ENCODE data around the gene FRMPD4. TPM values are rescaled to one million over a fixed set of nuclear protein-coding genes. Genes with fewer than 3 reads are reported as not detected.

Gene FRMPD4
- polyA plus RNA-seq, 2 of the 4 experiments (the other 2 are of a cell fraction) = 0.08 to 0.28 TPM

GRCh38 chrX:12249997-12250396 lies 111.7 kb downstream of the FRMPD4 start:
- no peaks in the 10 kb centered on the region for H3K9me3 ChIP-seq
- ATAC-seq (no peak), DNase-seq (ENCODE audit: low read depth in 1 of 2, low spot score in 1 of 2) (no peak), FAIRE-seq (no peak)
- CTCF ChIA-PET = no interaction called here
- 94% methylated on average over 1 of the region's 1 CpG for WGBS (ENCODE audit: missing lambda C conversion rate)
- no peak overlapping the region for H3K4me2 ChIP-seq
- POLR2A ChIA-PET = no interaction called here
- no peak overlapping the region for H3K4me3 ChIP-seq
- no peak overlapping the region for H3K27ac ChIP-seq
- TF ChIP-seq, protein P1, sequence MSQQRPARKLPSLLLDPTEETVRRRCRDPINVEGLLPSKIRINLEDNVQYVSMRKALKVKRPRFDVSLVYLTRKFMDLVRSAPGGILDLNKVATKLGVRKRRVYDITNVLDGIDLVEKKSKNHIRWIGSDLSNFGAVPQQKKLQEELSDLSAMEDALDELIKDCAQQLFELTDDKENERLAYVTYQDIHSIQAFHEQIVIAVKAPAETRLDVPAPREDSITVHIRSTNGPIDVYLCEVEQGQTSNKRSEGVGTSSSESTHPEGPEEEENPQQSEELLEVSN (IDR thresholded peaks at IDR 0.05; ENCODE audit: borderline replicate concordance, low read depth) = no peak
- TF ChIP-seq HOXB13 (CRISPR knock-in tag; IDR thresholded peaks at IDR 0.05; ENCODE audit: low read depth) = no peak
- TF ChIP-seq CBX2 (IDR thresholded peaks at IDR 0.05; ENCODE audit: borderline replicate concordance, low read depth) = no peak
- TF ChIP-seq SMC3 (IDR thresholded peaks at IDR 0.05) = no peak
- no peak for TF ChIP-seq MAZ (IDR thresholded peaks at IDR 0.05; ENCODE audit: borderline replicate concordance, low read depth, low read length)
- TF ChIP-seq, protein P2, sequence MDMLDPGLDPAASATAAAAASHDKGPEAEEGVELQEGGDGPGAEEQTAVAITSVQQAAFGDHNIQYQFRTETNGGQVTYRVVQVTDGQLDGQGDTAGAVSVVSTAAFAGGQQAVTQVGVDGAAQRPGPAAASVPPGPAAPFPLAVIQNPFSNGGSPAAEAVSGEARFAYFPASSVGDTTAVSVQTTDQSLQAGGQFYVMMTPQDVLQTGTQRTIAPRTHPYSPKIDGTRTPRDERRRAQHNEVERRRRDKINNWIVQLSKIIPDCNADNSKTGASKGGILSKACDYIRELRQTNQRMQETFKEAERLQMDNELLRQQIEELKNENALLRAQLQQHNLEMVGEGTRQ (IDR thresholded peaks at IDR 0.05) = no peak
- no peak for TF ChIP-seq BHLHE40 (IDR thresholded peaks at IDR 0.05; ENCODE audit: low read depth, low read length)
- no peak for TF ChIP-seq ATOH8 (CRISPR knock-in tag; IDR thresholded peaks at IDR 0.05; ENCODE audit: low read depth)
- TF ChIP-seq EHMT2 (IDR thresholded peaks at IDR 0.05; ENCODE audit: low read depth) = no peak
- no peak for TF ChIP-seq KDM5A (IDR thresholded peaks at IDR 0.05)
- TF ChIP-seq, protein P3, sequence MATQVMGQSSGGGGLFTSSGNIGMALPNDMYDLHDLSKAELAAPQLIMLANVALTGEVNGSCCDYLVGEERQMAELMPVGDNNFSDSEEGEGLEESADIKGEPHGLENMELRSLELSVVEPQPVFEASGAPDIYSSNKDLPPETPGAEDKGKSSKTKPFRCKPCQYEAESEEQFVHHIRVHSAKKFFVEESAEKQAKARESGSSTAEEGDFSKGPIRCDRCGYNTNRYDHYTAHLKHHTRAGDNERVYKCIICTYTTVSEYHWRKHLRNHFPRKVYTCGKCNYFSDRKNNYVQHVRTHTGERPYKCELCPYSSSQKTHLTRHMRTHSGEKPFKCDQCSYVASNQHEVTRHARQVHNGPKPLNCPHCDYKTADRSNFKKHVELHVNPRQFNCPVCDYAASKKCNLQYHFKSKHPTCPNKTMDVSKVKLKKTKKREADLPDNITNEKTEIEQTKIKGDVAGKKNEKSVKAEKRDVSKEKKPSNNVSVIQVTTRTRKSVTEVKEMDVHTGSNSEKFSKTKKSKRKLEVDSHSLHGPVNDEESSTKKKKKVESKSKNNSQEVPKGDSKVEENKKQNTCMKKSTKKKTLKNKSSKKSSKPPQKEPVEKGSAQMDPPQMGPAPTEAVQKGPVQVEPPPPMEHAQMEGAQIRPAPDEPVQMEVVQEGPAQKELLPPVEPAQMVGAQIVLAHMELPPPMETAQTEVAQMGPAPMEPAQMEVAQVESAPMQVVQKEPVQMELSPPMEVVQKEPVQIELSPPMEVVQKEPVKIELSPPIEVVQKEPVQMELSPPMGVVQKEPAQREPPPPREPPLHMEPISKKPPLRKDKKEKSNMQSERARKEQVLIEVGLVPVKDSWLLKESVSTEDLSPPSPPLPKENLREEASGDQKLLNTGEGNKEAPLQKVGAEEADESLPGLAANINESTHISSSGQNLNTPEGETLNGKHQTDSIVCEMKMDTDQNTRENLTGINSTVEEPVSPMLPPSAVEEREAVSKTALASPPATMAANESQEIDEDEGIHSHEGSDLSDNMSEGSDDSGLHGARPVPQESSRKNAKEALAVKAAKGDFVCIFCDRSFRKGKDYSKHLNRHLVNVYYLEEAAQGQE (IDR thresholded peaks at IDR 0.05) = no peak
- no peak for TF ChIP-seq HOXB5 (CRISPR knock-in tag; IDR thresholded peaks at IDR 0.05)
- TF ChIP-seq FOXS1 (CRISPR knock-in tag; IDR thresholded peaks at IDR 0.05) = no peak
- no peak for TF ChIP-seq HOXA7 (CRISPR knock-in tag; IDR thresholded peaks at IDR 0.05)
- no peak for TF ChIP-seq HES2 (IDR thresholded peaks at IDR 0.05)
- no peak for TF ChIP-seq CBX8 (IDR thresholded peaks at IDR 0.05)
- no peak for TF ChIP-seq POLR2A (IDR thresholded peaks at IDR 0.05; ENCODE audit: low read length)
- peaks cover 7% of the 10 kb centered on the region; the same call in 2 of the 3 replicates for H3K4me1 ChIP-seq

DNA sequence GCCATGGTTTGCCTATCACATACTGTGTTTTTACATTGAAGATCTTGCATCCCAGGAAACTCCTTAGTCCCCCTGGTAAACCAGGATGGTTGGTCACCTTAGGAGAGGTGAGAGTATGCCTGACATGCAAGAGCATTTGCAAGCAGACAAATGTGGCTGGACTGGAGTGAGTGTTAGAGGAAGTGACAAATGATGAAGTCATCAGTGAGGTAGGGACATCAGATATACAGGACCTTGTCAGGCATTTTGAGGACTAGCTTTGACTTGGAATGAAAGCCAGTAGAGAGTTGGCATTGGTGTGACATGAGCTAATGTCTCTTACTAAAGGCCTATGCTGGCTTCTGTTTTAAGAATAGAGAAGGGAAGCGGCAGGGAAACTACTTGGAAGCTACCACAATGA lies 124.9 kb downstream of the FRMPD4 start:
- FAIRE-seq (no peak), DNase-seq (ENCODE audit: low read depth in 1 of 2, low spot score in 1 of 2) (no peak), ATAC-seq (no peak)
- no peaks in the 10 kb centered on the region for H3K9me3 ChIP-seq
- TF ChIP-seq, protein P4, sequence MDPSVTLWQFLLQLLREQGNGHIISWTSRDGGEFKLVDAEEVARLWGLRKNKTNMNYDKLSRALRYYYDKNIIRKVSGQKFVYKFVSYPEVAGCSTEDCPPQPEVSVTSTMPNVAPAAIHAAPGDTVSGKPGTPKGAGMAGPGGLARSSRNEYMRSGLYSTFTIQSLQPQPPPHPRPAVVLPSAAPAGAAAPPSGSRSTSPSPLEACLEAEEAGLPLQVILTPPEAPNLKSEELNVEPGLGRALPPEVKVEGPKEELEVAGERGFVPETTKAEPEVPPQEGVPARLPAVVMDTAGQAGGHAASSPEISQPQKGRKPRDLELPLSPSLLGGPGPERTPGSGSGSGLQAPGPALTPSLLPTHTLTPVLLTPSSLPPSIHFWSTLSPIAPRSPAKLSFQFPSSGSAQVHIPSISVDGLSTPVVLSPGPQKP (IDR thresholded peaks at IDR 0.05; ENCODE audit: low read depth, low read length) = no peak
- TF ChIP-seq RFX5 (IDR thresholded peaks at IDR 0.05) (no peak), CBX2 (IDR thresholded peaks at IDR 0.05; ENCODE audit: borderline replicate concordance, low read depth) (no peak), SMC3 (IDR thresholded peaks at IDR 0.05) (no peak), CHD4 (IDR thresholded peaks at IDR 0.05; ENCODE audit: borderline replicate concordance) (no peak), CTCF (IDR thresholded peaks at IDR 0.05) (no peak), CBX8 (IDR thresholded peaks at IDR 0.05) (no peak), PHF8 (IDR thresholded peaks at IDR 0.05; ENCODE audit: borderline replicate concordance, low read depth) (no peak), BHLHE40 (IDR thresholded peaks at IDR 0.05; ENCODE audit: low read depth, low read length) (no peak), JUN (IDR thresholded peaks at IDR 0.05) (no peak), RAD21 (conservative IDR thresholded peaks at IDR 0.05 in 1 of 2, IDR thresholded peaks at IDR 0.05 in 1 of 2) (no peak), ATOH8 (CRISPR knock-in tag; IDR thresholded peaks at IDR 0.05; ENCODE audit: low read depth) (no peak), HOXA7 (CRISPR knock-in tag; IDR thresholded peaks at IDR 0.05) (no peak)
- TF ChIP-seq, protein P5, sequence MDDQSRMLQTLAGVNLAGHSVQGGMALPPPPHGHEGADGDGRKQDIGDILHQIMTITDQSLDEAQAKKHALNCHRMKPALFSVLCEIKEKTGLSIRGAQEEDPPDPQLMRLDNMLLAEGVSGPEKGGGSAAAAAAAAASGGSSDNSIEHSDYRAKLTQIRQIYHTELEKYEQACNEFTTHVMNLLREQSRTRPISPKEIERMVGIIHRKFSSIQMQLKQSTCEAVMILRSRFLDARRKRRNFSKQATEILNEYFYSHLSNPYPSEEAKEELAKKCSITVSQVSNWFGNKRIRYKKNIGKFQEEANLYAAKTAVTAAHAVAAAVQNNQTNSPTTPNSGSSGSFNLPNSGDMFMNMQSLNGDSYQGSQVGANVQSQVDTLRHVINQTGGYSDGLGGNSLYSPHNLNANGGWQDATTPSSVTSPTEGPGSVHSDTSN (IDR thresholded peaks at IDR 0.05) = no peak
- CTCF ChIA-PET = no interaction called here
- H3K4me2 ChIP-seq = no peak overlapping the region
- WGBS (ENCODE audit: missing lambda C conversion rate) = 53% methylated on average over 1 of the region's 1 CpG
- no peak overlapping the region for H3K27ac ChIP-seq
- no peaks in the 10 kb centered on the region for H3K4me1 ChIP-seq
- POLR2A ChIA-PET = no interaction called here
- H3K4me3 ChIP-seq = no peak overlapping the region

All from A549 (cell line).